NCI-H2029 (cell line): Measurements from ENCODE around the gene CARMIL1.

Source experiments
- DNase-seq: peaks from one replicate; lab custom pipeline; 2025; lab: John Stamatoyannopoulos, UW

CARMIL1 gene

GRCh38 chr6:25309886-25310285, 30.7 kb downstream of the CARMIL1 start:
- DNase-seq, result no peak

GRCh38 chr6:25311331-25311840, 32.2 kb downstream of the CARMIL1 start:
- DNase-seq, result no peak

GRCh38 chr6:25312034-25312620, 33.0 kb downstream of the CARMIL1 start:
- no peak for DNase-seq

- no peak for DNase-seq
These were observed 33.5 kb downstream of the CARMIL1 start for GRCh38 chr6:25312703-25313102.

- no peak for DNase-seq
These were observed 35.5 kb downstream of the CARMIL1 start for GRCh38 chr6:25314509-25315175.

- no peak for DNase-seq
These were observed 36.3 kb downstream of the CARMIL1 start for GRCh38 chr6:25315194-25316177.

- DNase-seq, result no peak
These were observed 37.5 kb downstream of the CARMIL1 start for GRCh38 chr6:25316626-25317025.

GRCh38 chr6:25318589-25318988, 39.4 kb downstream of the CARMIL1 start:
- DNase-seq, result no peak

- DNase-seq, result no peak
These were observed 41.3 kb downstream of the CARMIL1 start for GRCh38 chr6:25320459-25320858.

GRCh38 chr6:25322692-25323091, 43.5 kb downstream of the CARMIL1 start:
- DNase-seq, result no peak

- no peak for DNase-seq
These were observed 45.0 kb downstream of the CARMIL1 start for GRCh38 chr6:25324066-25324762.

- DNase-seq, result no peak
These were observed 47.0 kb downstream of the CARMIL1 start for GRCh38 chr6:25326126-25326525.

- no peak for DNase-seq
These were observed 47.8 kb downstream of the CARMIL1 start for GRCh38 chr6:25326960-25327359.

- DNase-seq, result no peak
These were observed 48.3 kb downstream of the CARMIL1 start for GRCh38 chr6:25327432-25327831.

GRCh38 chr6:25329161-25329817, 50.1 kb downstream of the CARMIL1 start:
- no peak for DNase-seq

- DNase-seq, result no peak
These were observed 50.8 kb downstream of the CARMIL1 start for GRCh38 chr6:25329982-25330381.

- no peak for DNase-seq
These were observed 51.9 kb downstream of the CARMIL1 start for GRCh38 chr6:25330796-25331685.

GRCh38 chr6:25332165-25332564, 53.0 kb downstream of the CARMIL1 start:
- no peak for DNase-seq

- no peak for DNase-seq
These were observed 53.5 kb downstream of the CARMIL1 start for GRCh38 chr6:25332655-25333071.

- DNase-seq, result no peak
These were observed 54.3 kb downstream of the CARMIL1 start for GRCh38 chr6:25333471-25333870.
